ENCODE data around the gene GPSM1. TPM values are rescaled to one million over a fixed set of nuclear protein-coding genes. Genes with fewer than 3 reads are reported as not detected.

Gene GPSM1
- total and polyA plus RNA-seq, 2 experiments from 2014 or later, result 58.5 to 116 TPM

GRCh38 chr9:136280535-136281315 is 46.6 kb upstream of the GPSM1 start:
- H3K27me3 ChIP-seq, result no peaks in the 10 kb centered on the region
- H3K36me3 ChIP-seq, result no peaks in the 10 kb centered on the region
- H3K4me1 ChIP-seq (ENCODE audit: low read depth), result no peaks in the 10 kb centered on the region
- H3K9me3 ChIP-seq (ENCODE audit: low read depth), result no peaks in the 10 kb centered on the region
- H3K4me3 ChIP-seq, result no peak overlapping the region
- TF ChIP-seq CTCF (IDR thresholded peaks at IDR 0.05; ENCODE audit: low read depth, low read length), result no peak
- no peak overlapping the region for H3K27ac ChIP-seq
- DNase-seq (ENCODE audit: low read depth in 1 of 2, low spot score in 1 of 2), result no peak

GRCh38 chr9:136281421-136282271 is 45.7 kb upstream of the GPSM1 start:
- Histone ChIP-seq H3K27me3 (no peaks in the 10 kb centered on the region), H3K27ac (no peak overlapping the region), H3K4me3 (no peak overlapping the region), H3K4me1 (ENCODE audit: low read depth) (no peaks in the 10 kb centered on the region), H3K36me3 (no peaks in the 10 kb centered on the region), H3K9me3 (ENCODE audit: low read depth) (no peaks in the 10 kb centered on the region)
- DNase-seq (ENCODE audit: low read depth in 1 of 2, low spot score in 1 of 2), result no peak
- no peak for TF ChIP-seq CTCF (IDR thresholded peaks at IDR 0.05; ENCODE audit: low read depth, low read length)

DNA sequence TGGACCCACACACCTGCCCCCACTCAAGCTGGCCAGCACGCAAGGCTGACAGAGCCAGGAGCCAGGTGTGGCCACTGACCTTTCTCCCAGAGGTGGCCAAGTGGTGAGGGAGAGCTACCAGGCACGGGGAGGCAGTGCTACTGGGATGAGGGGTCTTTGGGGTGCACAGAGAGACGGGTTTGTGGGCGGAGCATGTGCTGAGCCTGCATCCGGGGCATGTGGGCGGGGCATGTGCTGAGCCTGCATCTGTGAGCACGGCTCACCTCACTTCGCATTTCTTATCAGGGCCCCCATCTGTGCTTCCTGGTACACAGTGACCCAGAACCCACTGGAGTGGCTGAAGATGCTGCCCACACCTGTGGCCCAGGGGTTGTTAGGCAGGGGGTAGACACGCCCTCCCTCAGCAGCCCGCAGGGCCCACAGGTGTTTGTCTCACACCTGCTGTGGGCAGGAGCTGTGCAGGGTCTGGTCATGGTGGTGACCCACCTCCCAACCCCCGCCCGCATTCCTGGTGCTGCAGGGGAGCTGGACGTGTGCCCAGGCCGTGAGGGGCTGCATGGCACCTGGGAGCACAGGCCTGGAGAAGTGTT is 45.0 kb upstream of the GPSM1 start:
- H3K27ac ChIP-seq, result no peak overlapping the region
- DNase-seq (ENCODE audit: low read depth in 1 of 2, low spot score in 1 of 2), result no peak
- no peak overlapping the region for H3K4me3 ChIP-seq
- no peaks in the 10 kb centered on the region for H3K4me1 ChIP-seq (ENCODE audit: low read depth)
- H3K36me3 ChIP-seq, result no peaks in the 10 kb centered on the region
- no peak for TF ChIP-seq CTCF (IDR thresholded peaks at IDR 0.05; ENCODE audit: low read depth, low read length)
- no peaks in the 10 kb centered on the region for H3K27me3 ChIP-seq
- H3K9me3 ChIP-seq (ENCODE audit: low read depth), result no peaks in the 10 kb centered on the region

GRCh38 chr9:136283291-136284235 is 43.8 kb upstream of the GPSM1 start:
- peak; percentile 77 to 86 for DNase-seq (ENCODE audit: low read depth in 1 of 2, low spot score in 1 of 2)
- peaks cover 3% of the 10 kb centered on the region for H3K4me1 ChIP-seq (ENCODE audit: low read depth)
- peak; percentile 77 for TF ChIP-seq CTCF (IDR thresholded peaks at IDR 0.05; ENCODE audit: low read depth, low read length)
- no peak overlapping the region for H3K27ac ChIP-seq
- H3K36me3 ChIP-seq, result no peaks in the 10 kb centered on the region
- H3K4me3 ChIP-seq, result no peak overlapping the region
- H3K9me3 ChIP-seq (ENCODE audit: low read depth), result no peaks in the 10 kb centered on the region
- no peaks in the 10 kb centered on the region for H3K27me3 ChIP-seq

GRCh38 chr9:136284311-136284710 is 43.0 kb upstream of the GPSM1 start:
- Histone ChIP-seq H3K36me3 (no peaks in the 10 kb centered on the region), H3K9me3 (ENCODE audit: low read depth) (no peaks in the 10 kb centered on the region), H3K4me3 (no peak overlapping the region), H3K27ac (no peak overlapping the region), H3K4me1 (ENCODE audit: low read depth) (peaks cover 6% of the 10 kb centered on the region), H3K27me3 (no peaks in the 10 kb centered on the region)
- no peak for DNase-seq (ENCODE audit: low read depth in 1 of 2, low spot score in 1 of 2)
- no peak for TF ChIP-seq CTCF (IDR thresholded peaks at IDR 0.05; ENCODE audit: low read depth, low read length)
